GM12878 (cell line): ENCODE measurements around the gene ZBTB7B. TPM values are rescaled to one million over a fixed set of nuclear protein-coding genes. Genes with fewer than 3 reads are reported as not detected.
A peak's percentile ranks its signal among the peaks of the same experiment; 100 is the strongest.

Experiments
- BACH1 ChIP-seq: fragments of 450-650 bp; IDR thresholded peaks from 2 replicates; pipeline ENCODE4 v1.6.1; 2017; ENCODE audit warnings: mild to moderate bottlenecking, borderline replicate concordance
- EED ChIP-seq: sonication (generic); IDR thresholded peaks from 2 replicates; pipeline ENCODE4 v1.6.1; 2016; ENCODE audit warnings: antibody characterized with exemption, low read depth
- MXI1 ChIP-seq: fragments of 150-350 bp; IDR thresholded peaks from 2 replicates; pipeline ENCODE4 v1.6.1; 2011; ENCODE audit warnings: low read depth, mild to moderate bottlenecking, inconsistent platforms, low read length, improper control_type of control experiment
- NBN ChIP-seq: fragments of 450-650 bp; IDR thresholded peaks from 2 replicates; pipeline ENCODE4 v1.6.1; 2016
- NFXL1 ChIP-seq: fragments of 450-650 bp; IDR thresholded peaks from 2 replicates; pipeline ENCODE4 v1.6.1; 2017; ENCODE audit warnings: antibody characterized with exemption, mild to moderate bottlenecking, borderline replicate concordance
- RBBP5 ChIP-seq: fragments of 200-600 bp; sonication (generic); conservative IDR thresholded peaks from 2 replicates; pipeline ENCODE4 v1.6.1; 2016
- RCOR1 ChIP-seq: conservative IDR thresholded peaks from 2 replicates; pipeline ENCODE4 v1.6.1; 2012; ENCODE audit warnings: low read depth, low read length, improper control_type of control experiment
- SIX5 ChIP-seq: IDR thresholded peaks from 2 replicates; pipeline ENCODE4 v1.6.1; 2011; ENCODE audit warnings: mild to moderate bottlenecking, low read depth, low read length, moderate library complexity; ENCODE audit not compliant: severe bottlenecking
- ZNF622 ChIP-seq: fragments of 450-650 bp; IDR thresholded peaks from 2 replicates; pipeline ENCODE4 v1.6.1; 2017; ENCODE audit warnings: mild to moderate bottlenecking, inconsistent platforms
- polyA plus RNA-seq, 11 experiments: library from polyadenylated mRNA; depleted of rRNA in 4 of 11; unstranded in 6 of 11; stranded (reverse) in 5 of 11; fragments of >200 nt; fragmentation: Nextera tagmentation in 4 of 11; fragmentation: Illumina TruSeq in 1 of 11; extraction: Ambion mirVana in 4 of 11; extraction: Trizol in 1 of 11; gene quantifications; 1 replicate in 1 of 11; 2 replicates in 10 of 11; pipeline versions ENCODE4 v1.2.1 to v1.2.3, GENCODE V29; 2011 to 2016; ENCODE audit warnings: inconsistent platforms in 2 of 11, missing spikeins in 2 of 11, low read depth in 1 of 11
- total RNA-seq, 4 experiments: library from RNA; depleted of rRNA in 3 of 4; stranded (reverse); fragments of >200 nt in 3 of 4; fragmentation: Illumina TruSeq in 1 of 4; extraction: Trizol in 1 of 4; gene quantifications; 2 replicates each; pipeline versions ENCODE4 v1.2.1 to v1.2.3, GENCODE V29; 2013 to 2021
- TF ChIP-seq, protein P1 (sequence below): IDR thresholded peaks from 2 replicates; pipeline ENCODE4 v1.6.1; 2011; ENCODE audit warnings: borderline replicate concordance, low read depth, mild to moderate bottlenecking, moderate library complexity, mixed read lengths, low read length; ENCODE audit not compliant: insufficient read depth; ENCODE audit errors: extremely low read length
- TF ChIP-seq, protein P2 (sequence below): fragments of 450-650 bp; IDR thresholded peaks from 2 replicates; pipeline ENCODE4 v1.6.1; 2016; ENCODE audit warnings: mild to moderate bottlenecking
- TF ChIP-seq, protein P3 (sequence below): IDR thresholded peaks from 2 replicates; pipeline ENCODE4 v1.6.1; 2012; ENCODE audit warnings: low read length, inconsistent platforms
- TF ChIP-seq, protein P4 (sequence below): fragments of 450-650 bp; IDR thresholded peaks from 2 replicates; pipeline ENCODE4 v1.6.1; 2017; ENCODE audit warnings: mild to moderate bottlenecking, moderate library complexity
- TF ChIP-seq, protein P5 (sequence below): fragments of 450-650 bp; IDR thresholded peaks from 2 replicates; pipeline ENCODE4 v1.6.1; 2017; ENCODE audit warnings: borderline replicate concordance
- TF ChIP-seq, protein P6 (sequence below): IDR thresholded peaks from 2 replicates; pipeline ENCODE4 v1.6.1; 2012; ENCODE audit warnings: low read depth, low read length, improper control_type of control experiment
- TF ChIP-seq, protein P7 (sequence below): IDR thresholded peaks from 2 replicates; pipeline ENCODE4 v1.6.1; 2012; ENCODE audit warnings: low read depth, low read length, improper control_type of control experiment
- TF ChIP-seq, protein P8 (sequence below): fragments of 450-650 bp; IDR thresholded peaks from 2 replicates; pipeline ENCODE4 v1.6.1; 2014; ENCODE audit warnings: mild to moderate bottlenecking

ZBTB7B gene
- total and polyA plus RNA-seq, 10 of the 15 experiments (the other 5 are each of a cell fraction or from before 2014, with no cell fraction given), result 0.11 to 44.9 (median 11.3) TPM

DNA sequence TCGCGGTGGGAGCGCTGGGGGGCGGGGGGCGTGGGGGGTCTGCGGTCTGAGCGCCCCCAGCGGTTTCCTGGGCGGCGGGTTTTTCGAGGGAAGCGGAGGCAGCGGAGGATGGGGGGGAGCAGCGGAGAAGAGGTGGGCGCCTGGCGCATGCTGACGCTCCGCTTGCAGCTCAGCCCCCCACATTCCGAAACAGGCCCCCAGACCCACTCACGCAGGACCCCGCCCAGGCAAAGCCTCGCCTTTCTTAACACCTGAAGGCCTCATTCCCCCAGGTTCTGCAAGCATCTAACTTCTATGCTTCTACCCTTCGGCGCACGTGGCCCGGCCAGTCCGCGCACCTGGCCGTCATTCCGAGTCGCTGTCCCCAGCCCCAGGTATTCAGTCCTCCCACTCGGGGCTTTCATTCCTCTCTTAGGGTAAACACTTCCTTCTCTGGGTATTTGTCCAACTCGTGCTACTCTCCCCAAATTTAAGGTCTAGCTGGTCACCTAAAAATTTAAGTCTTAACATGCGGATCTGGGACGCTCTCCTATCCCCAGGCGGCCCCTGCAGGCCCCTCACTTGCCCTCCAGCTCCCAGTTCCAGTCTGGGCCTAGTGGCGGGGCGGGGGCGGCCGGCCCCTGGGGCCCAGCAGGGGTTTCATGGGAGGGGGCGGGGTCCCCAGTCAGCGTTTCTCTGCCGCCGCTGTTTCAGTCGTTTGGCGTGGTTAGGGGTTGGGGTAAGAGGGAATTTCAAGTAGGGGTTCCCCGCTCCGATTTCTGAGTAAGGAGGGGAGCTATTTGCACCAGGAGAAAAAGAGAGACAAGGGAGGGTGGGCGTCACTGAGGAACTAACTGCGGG lies 2.8 kb upstream of the ZBTB7B start (continued):
- TF ChIP-seq, protein P1, sequence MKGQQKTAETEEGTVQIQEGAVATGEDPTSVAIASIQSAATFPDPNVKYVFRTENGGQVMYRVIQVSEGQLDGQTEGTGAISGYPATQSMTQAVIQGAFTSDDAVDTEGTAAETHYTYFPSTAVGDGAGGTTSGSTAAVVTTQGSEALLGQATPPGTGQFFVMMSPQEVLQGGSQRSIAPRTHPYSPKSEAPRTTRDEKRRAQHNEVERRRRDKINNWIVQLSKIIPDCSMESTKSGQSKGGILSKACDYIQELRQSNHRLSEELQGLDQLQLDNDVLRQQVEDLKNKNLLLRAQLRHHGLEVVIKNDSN, result peak; percentile 52
- TF ChIP-seq EED, result peak; percentile 68
- TF ChIP-seq BACH1, result peak; percentile 32; the same call in 1 of the 2 replicates
- peak; percentile 94 for TF ChIP-seq MXI1
- no peak for TF ChIP-seq NFXL1
- TF ChIP-seq, protein P2, sequence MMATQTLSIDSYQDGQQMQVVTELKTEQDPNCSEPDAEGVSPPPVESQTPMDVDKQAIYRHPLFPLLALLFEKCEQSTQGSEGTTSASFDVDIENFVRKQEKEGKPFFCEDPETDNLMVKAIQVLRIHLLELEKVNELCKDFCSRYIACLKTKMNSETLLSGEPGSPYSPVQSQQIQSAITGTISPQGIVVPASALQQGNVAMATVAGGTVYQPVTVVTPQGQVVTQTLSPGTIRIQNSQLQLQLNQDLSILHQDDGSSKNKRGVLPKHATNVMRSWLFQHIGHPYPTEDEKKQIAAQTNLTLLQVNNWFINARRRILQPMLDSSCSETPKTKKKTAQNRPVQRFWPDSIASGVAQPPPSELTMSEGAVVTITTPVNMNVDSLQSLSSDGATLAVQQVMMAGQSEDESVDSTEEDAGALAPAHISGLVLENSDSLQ, result 0 out of 2 replicates have a peak, but pooled peaks have one; percentile 6
- no peak for TF ChIP-seq RBBP5
- TF ChIP-seq, protein P3, sequence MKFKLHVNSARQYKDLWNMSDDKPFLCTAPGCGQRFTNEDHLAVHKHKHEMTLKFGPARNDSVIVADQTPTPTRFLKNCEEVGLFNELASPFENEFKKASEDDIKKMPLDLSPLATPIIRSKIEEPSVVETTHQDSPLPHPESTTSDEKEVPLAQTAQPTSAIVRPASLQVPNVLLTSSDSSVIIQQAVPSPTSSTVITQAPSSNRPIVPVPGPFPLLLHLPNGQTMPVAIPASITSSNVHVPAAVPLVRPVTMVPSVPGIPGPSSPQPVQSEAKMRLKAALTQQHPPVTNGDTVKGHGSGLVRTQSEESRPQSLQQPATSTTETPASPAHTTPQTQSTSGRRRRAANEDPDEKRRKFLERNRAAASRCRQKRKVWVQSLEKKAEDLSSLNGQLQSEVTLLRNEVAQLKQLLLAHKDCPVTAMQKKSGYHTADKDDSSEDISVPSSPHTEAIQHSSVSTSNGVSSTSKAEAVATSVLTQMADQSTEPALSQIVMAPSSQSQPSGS, result no peak
- TF ChIP-seq ZNF622, result no peak
- TF ChIP-seq, protein P4, sequence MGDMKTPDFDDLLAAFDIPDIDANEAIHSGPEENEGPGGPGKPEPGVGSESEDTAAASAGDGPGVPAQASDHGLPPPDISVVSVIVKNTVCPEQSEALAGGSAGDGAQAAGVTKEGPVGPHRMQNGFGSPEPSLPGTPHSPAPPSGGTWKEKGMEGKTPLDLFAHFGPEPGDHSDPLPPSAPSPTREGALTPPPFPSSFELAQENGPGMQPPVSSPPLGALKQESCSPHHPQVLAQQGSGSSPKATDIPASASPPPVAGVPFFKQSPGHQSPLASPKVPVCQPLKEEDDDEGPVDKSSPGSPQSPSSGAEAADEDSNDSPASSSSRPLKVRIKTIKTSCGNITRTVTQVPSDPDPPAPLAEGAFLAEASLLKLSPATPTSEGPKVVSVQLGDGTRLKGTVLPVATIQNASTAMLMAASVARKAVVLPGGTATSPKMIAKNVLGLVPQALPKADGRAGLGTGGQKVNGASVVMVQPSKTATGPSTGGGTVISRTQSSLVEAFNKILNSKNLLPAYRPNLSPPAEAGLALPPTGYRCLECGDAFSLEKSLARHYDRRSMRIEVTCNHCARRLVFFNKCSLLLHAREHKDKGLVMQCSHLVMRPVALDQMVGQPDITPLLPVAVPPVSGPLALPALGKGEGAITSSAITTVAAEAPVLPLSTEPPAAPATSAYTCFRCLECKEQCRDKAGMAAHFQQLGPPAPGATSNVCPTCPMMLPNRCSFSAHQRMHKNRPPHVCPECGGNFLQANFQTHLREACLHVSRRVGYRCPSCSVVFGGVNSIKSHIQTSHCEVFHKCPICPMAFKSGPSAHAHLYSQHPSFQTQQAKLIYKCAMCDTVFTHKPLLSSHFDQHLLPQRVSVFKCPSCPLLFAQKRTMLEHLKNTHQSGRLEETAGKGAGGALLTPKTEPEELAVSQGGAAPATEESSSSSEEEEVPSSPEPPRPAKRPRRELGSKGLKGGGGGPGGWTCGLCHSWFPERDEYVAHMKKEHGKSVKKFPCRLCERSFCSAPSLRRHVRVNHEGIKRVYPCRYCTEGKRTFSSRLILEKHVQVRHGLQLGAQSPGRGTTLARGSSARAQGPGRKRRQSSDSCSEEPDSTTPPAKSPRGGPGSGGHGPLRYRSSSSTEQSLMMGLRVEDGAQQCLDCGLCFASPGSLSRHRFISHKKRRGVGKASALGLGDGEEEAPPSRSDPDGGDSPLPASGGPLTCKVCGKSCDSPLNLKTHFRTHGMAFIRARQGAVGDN, result peak; percentile 30; the same call in 1 of the 2 replicates
- TF ChIP-seq, protein P5, sequence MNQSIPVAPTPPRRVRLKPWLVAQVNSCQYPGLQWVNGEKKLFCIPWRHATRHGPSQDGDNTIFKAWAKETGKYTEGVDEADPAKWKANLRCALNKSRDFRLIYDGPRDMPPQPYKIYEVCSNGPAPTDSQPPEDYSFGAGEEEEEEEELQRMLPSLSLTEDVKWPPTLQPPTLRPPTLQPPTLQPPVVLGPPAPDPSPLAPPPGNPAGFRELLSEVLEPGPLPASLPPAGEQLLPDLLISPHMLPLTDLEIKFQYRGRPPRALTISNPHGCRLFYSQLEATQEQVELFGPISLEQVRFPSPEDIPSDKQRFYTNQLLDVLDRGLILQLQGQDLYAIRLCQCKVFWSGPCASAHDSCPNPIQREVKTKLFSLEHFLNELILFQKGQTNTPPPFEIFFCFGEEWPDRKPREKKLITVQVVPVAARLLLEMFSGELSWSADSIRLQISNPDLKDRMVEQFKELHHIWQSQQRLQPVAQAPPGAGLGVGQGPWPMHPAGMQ, result no peak
- TF ChIP-seq, protein P6, sequence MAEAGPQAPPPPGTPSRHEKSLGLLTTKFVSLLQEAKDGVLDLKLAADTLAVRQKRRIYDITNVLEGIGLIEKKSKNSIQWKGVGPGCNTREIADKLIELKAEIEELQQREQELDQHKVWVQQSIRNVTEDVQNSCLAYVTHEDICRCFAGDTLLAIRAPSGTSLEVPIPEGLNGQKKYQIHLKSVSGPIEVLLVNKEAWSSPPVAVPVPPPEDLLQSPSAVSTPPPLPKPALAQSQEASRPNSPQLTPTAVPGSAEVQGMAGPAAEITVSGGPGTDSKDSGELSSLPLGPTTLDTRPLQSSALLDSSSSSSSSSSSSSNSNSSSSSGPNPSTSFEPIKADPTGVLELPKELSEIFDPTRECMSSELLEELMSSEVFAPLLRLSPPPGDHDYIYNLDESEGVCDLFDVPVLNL, result no peak
- TF ChIP-seq, protein P7, sequence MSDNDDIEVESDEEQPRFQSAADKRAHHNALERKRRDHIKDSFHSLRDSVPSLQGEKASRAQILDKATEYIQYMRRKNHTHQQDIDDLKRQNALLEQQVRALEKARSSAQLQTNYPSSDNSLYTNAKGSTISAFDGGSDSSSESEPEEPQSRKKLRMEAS, result peak; percentile 89
- TF ChIP-seq, protein P8, sequence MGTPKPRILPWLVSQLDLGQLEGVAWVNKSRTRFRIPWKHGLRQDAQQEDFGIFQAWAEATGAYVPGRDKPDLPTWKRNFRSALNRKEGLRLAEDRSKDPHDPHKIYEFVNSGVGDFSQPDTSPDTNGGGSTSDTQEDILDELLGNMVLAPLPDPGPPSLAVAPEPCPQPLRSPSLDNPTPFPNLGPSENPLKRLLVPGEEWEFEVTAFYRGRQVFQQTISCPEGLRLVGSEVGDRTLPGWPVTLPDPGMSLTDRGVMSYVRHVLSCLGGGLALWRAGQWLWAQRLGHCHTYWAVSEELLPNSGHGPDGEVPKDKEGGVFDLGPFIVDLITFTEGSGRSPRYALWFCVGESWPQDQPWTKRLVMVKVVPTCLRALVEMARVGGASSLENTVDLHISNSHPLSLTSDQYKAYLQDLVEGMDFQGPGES, result no peak
- TF ChIP-seq SIX5, result no peak
- 0 out of 2 replicates have a peak, but pooled peaks have one; percentile 51 for TF ChIP-seq NBN
- TF ChIP-seq RCOR1, result 0 out of 2 replicates have a peak, but pooled peaks have one; percentile 10
